ENCODE results near the gene FLOT1.
A peak's percentile ranks its signal among the peaks of the same experiment; 100 is the strongest.

FLOT1 gene

DNA sequence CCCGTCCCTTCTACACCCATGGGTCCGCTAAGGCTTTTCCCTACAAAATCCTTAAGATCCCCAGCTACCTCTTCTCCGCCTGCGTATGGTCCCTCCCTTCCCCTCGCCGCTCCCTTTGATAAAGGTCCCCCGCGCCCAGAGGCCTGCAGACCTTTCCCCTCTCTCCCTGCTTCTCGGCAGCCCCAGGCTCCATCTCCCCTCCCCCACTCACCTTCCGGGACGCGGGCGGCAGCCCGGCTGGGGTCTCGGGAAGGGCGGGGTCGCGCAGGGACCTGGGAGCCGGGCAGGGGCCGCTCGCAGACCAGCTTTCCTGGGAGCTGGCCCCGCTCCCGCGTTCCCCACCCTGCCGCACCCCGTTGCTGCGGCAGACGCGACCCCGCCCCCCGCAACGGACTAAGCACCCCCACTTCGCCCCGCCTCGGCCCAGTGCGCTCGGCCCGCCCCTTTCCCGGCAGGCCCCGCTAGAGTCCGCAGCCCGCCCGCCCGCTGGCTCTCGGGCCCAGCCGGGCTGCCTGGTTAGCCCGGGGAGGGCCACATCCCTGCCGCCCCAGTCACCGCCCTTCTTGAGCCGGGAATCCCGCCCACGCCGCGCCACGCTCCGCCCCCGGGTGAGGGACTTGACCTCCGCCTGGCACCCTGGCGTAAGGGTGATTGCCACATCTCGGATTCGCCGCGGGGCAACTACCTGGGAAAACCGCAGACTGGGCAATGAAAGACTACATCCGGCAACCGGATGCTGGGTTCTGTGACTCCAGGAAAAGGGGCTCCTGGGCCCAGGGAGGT lies at the start of gene FLOT1:
Gene FLOT1, minus strand, starts transcription at position 372 of the 783 bp plus-strand sequence. CDS start 498 bp downstream, outside the sequence.
- peak; percentile 92 for DNase-seq (ENCODE audit: low spot score)

DNA sequence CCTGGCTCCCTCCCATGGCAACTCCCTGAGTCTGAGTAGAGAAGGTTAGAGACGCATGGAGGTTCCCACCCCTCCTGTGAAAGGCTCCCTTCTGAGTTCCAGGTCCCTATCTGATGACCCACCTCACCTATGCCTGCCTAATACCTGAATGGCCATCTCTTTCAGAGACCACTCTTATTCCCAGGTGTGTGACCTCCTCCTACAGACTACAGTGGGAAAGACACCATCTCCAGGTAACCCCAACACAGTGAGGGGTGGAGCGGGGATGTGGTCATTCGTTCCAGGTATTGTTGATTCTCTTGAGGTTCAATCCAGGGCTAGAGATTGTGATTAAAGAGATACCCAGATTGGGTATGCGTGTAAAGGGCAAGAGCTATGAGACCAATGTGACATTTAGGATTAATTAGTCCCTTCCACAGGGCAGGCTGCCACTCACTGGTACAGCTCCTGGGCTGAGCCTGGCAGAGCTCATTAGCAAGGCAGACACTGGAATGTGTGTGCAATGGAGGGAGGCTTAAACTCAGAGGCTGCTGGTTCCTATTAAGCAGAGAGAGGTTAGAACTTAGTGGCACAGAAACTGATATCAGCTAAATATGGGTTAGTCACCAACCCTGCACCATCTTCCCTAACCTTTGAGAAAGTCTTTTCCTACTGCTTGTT lies 48.4 kb upstream of the FLOT1 start:
- DNase-seq (ENCODE audit: low spot score), result no peak

GRCh38 chr6:30789606-30790005 lies 47.1 kb upstream of the FLOT1 start:
- DNase-seq (ENCODE audit: low spot score), result no peak

GRCh38 chr6:30787954-30788353 lies 45.5 kb upstream of the FLOT1 start:
- peak; percentile 80 for DNase-seq (ENCODE audit: low spot score)

- DNase-seq (ENCODE audit: low spot score), result peak; percentile 78
Measured at GRCh38 chr6:30782425-30783014, 40.0 kb upstream of the FLOT1 start.

GRCh38 chr6:30781743-30782424 lies 39.4 kb upstream of the FLOT1 start:
- DNase-seq (ENCODE audit: low spot score), result peak; percentile 86

DNA sequence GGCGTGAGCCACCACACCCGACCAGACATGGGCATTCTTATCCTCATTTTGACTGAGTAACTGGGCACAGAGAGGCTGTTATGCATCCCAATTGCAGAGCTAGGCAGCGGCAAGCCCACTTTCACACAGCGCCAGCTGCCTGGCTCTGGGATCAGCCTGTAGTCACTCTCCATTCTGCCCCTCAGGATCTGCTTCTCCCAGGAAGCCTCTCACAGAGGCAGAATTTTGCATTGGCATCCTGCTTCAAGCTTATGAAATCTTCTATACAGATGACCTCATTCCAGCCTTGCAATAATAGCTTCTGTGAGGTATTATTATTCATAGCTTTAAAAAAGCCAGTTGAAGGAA lies 38.9 kb upstream of the FLOT1 start:
- DNase-seq (ENCODE audit: low spot score), result no peak

GRCh38 chr6:30780642-30780920 lies 38.1 kb upstream of the FLOT1 start:
- DNase-seq (ENCODE audit: low spot score), result no peak

- no peak for DNase-seq (ENCODE audit: low spot score)
Measured at GRCh38 chr6:30779850-30780641, 37.6 kb upstream of the FLOT1 start.

DNA sequence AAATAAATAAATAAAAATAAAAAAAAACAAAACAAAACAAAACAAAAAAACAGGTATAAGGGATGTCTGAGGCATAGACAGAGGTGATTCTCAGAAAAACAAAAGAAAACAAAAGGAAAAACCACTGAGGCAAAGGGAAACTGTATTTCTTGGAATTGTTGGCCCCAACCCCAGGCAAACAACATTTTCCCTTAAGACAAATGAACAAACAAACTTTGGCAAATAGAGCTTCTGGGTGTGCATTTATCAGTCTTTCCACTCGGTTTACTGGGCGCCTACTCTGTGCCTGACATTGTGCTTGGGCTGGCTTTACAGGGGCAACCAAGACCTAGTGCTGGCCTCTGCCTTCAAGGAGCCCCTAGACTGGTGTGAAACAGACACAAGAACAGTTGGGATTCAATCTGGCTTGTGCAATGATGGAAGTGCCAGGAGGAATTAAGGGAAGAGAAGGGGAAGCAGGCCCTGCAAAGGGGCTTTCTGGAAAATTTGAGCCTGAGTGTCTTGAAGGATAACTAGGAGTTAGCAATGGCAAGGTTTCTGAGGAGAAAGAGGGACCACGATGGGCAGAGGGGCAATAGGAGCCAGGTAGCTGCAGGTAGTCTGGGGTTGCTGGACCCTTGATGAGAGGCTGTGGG lies 35.6 kb upstream of the FLOT1 start:
- no peak for DNase-seq (ENCODE audit: low spot score)

- no peak for DNase-seq (ENCODE audit: low spot score)
Measured at GRCh38 chr6:30777155-30777485, 34.6 kb upstream of the FLOT1 start.

DNA sequence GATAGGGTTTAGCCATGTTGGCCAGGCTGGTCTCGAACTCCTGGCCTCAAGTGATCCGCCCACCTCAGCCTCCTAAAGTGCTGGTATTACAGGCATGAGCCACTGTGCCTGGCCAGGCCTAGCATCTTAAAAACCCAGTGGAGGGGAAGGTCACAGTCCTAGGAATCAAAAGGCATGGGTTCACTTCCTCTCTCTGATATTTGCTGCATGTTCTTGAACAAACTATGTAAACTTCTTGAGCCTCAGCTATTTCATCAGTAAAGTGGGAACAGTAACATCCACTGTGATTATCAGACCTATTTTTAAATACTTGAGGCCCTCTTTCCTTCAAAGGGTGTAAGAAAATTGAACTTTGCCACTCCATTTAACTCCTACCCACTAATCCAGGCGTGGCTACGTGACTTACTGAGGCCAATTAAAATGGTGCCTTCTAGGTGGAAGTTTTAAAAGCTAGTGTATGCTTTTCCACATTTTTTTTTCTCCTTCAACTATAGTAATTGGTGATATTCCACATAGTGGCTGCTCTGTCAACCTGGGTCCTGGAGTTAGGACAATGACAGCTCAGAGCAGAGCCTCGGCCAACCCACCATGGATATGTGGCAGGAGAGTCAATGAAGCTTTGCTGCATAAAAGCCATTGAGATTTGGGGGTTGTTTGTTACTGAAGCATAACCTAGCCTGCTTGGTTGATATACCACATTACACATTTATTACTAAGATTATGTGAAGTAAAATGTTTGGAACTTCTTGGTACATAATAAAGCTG lies 34.1 kb upstream of the FLOT1 start:
- no peak for DNase-seq (ENCODE audit: low spot score)

DNA sequence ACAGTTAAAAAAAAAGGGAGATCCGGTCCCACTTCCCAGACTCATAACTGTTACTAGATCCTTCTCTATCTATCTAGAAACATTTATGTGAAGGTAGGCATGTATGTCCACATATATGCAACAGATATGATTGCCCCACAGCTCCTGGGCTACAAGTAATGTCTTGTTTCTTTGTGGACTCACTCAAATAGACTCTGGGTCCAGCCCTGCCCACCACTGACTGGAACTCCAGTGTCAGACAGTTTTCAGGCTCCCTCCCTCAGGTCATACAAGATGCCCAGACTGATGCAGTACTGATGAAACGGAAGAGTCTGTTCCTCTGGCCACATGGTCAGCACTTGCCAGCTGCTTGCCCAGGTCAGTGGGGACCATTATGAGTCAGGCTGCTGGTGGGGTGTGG lies 32.6 kb upstream of the FLOT1 start:
- DNase-seq (ENCODE audit: low spot score), result no peak

DNA sequence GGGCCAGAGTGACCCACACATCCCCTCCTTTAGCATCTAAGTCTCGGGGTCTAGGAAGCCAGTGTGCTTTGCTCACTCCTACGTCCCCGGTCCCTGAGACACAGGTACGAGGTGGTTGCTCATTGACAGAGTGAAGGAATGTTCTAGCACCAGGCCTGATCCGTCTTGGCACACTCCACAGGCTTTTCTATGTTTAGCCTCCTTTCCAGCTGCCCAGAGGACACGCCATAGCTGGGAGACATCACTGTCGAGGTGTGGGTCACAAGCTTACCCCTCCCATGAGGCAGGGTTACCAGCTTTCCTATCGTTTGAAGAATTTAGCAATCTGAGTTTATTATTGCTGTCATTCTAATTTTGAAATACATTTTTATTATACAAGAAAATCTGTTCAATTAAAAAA lies 32.2 kb upstream of the FLOT1 start:
- DNase-seq (ENCODE audit: low spot score), result no peak

- no peak for DNase-seq (ENCODE audit: low spot score)
Measured at GRCh38 chr6:30770592-30770991, 28.1 kb upstream of the FLOT1 start.

DNA sequence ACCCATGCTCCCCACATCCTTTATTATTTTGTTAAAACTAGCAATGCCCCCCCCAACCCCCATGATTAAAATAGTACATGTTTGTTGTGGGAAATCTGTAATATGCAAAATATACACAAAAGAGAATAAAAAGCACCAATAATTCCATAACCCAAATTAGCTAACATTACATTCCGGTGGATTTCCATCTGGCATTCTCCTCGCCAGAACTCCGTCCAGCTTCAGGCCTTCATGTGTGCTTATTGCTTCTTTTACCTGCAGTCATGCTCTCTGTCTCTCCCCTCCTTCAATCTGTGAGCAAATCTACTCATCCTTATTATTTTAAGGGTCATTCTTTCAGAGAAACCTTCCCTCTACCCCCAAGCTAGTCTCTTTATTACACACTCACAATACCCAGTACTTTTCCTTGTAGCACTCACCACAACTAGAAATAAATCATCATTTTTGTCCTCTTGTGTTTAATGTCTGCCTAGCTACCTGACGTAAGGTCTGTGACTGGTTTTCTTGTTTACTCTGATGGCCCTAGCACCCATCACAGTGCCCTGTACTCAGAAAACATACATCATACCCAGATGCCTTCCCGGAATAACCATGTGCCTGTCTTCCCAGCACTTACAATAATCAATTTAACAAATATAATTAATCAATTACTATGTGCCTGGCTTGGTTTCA lies 27.5 kb upstream of the FLOT1 start:
- DNase-seq (ENCODE audit: low spot score), result peak; percentile 81

DNA sequence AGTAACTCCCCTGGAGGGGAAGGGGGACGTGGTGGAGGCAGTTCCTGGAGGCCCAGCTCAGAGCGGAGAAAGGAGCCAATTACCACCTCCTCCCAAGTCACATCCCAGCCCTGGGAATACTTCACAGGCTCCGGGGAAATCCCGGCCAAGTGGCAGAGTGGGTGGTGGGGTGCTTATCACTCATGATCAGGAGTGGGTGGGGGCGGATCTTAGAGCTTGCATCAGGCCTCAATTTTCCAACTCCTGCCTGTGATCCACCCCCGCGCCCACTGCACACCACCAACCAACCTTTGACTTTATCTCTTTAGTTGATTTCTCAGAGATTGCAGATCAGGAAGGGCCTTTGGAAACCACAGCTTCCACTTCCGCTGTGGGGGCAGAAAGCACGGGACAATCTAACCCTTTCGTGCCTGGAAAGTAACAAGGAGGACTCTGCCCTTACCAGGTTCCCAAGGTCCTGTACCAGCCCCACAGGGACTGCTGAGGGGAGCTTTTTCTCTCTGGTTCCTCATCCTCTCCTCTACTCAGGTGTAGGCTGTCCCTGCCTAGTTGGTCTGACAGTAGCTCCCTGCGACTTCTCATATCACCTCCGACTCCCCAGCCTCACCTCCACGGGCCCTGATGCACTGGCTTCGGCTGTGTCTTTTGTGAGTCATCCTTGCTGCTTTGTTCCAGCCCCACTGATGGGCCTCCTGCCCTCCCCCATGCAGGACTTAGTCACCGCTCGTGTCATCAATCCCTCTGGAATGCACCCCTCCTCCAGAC lies 26.8 kb upstream of the FLOT1 start:
- peak; percentile 98 for DNase-seq (ENCODE audit: low spot score)

- no peak for DNase-seq (ENCODE audit: low spot score)
Measured at GRCh38 chr6:30768634-30769087, 26.2 kb upstream of the FLOT1 start.

- DNase-seq (ENCODE audit: low spot score), result no peak
Measured at GRCh38 chr6:30767944-30768301, 25.4 kb upstream of the FLOT1 start.
